ENCODE results near the gene ARPC1A.
A peak's percentile ranks its signal among the peaks of the same experiment; 100 is the strongest.
"Not testable (repeated sequence)": the region's sequence is repeated elsewhere in the genome, so short reads cannot be mapped to it uniquely, and the experiment has no call there.

ARPC1A gene

DNA sequence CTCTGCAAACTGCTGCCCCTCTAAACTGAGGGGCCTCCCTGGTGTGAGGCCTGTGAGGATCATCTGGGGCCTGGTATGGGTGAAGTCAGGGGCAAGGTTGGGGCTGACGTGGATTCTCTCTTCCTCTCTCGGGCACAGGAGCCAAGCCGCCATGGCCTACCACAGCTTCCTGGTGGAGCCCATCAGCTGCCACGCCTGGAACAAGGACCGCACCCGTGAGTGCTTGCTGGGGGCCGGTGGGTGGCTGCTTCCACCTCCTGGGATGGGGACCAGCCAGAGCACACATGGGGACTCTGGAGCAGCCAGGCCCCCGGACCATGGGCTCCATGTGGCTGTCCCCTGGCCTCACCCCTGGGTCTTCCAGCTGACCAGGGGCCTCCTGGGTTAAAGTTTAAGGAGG lies 59.9 kb downstream of the ARPC1A start:
- DNase-seq (ENCODE audit: extremely low read depth, insufficient read length) = no peak
- TF ChIP-seq, protein P1, sequence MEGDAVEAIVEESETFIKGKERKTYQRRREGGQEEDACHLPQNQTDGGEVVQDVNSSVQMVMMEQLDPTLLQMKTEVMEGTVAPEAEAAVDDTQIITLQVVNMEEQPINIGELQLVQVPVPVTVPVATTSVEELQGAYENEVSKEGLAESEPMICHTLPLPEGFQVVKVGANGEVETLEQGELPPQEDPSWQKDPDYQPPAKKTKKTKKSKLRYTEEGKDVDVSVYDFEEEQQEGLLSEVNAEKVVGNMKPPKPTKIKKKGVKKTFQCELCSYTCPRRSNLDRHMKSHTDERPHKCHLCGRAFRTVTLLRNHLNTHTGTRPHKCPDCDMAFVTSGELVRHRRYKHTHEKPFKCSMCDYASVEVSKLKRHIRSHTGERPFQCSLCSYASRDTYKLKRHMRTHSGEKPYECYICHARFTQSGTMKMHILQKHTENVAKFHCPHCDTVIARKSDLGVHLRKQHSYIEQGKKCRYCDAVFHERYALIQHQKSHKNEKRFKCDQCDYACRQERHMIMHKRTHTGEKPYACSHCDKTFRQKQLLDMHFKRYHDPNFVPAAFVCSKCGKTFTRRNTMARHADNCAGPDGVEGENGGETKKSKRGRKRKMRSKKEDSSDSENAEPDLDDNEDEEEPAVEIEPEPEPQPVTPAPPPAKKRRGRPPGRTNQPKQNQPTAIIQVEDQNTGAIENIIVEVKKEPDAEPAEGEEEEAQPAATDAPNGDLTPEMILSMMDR (IDR thresholded peaks at IDR 0.05; ENCODE audit: insufficient read depth, low read length, poor library complexity, severe bottlenecking) = no peak
- Histone ChIP-seq H3K27me3 (replicated peaks; ENCODE audit: control insufficient read depth, insufficient read depth, low read length) (no peaks in the 10 kb centered on the region), H3K36me3 (ENCODE audit: control insufficient read depth, insufficient read depth, low read length) (peaks cover 56% of the 10 kb centered on the region), H3K4me3 (replicated peaks; ENCODE audit: low read depth, low read length) (no peak overlapping the region)

DNA sequence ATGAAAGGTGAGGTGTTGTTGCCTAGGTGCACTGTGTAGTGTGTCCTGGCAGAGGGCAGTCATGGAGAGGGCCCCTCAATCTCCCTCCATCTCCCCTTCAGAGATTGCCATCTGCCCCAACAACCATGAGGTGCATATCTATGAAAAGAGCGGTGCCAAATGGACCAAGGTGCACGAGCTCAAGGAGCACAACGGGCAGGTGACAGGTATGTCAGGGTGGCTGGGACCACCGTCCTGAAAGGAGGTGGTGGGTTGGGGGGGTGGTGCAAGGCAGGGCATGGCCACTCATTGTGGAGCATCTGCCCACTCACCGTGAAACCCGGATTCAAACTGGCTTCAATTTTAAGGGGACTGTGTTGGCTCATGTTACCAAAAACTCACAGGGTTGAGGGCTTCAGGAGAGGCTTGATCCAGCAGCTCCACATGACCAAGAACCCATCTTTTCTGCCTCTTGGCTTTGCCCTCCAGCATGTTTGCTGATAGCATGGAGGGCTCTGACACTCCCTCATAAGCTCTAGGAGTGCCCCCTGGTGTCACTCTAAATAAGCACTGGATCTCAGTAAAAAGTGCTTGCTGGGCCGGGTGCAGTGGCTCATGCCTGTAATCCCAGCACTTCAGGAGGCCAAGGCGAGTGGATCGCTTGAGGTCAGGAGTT lies 61.0 kb downstream of the ARPC1A start:
- no peak for DNase-seq (ENCODE audit: extremely low read depth, insufficient read length)
- TF ChIP-seq, protein P1 (IDR thresholded peaks at IDR 0.05; ENCODE audit: insufficient read depth, low read length, poor library complexity, severe bottlenecking) = peak; percentile 48
- H3K27me3 ChIP-seq (replicated peaks; ENCODE audit: control insufficient read depth, insufficient read depth, low read length) = no peaks in the 10 kb centered on the region
- peaks cover 59% of the 10 kb centered on the region for H3K36me3 ChIP-seq (ENCODE audit: control insufficient read depth, insufficient read depth, low read length)
- no peak overlapping the region for H3K4me3 ChIP-seq (replicated peaks; ENCODE audit: low read depth, low read length)

DNA sequence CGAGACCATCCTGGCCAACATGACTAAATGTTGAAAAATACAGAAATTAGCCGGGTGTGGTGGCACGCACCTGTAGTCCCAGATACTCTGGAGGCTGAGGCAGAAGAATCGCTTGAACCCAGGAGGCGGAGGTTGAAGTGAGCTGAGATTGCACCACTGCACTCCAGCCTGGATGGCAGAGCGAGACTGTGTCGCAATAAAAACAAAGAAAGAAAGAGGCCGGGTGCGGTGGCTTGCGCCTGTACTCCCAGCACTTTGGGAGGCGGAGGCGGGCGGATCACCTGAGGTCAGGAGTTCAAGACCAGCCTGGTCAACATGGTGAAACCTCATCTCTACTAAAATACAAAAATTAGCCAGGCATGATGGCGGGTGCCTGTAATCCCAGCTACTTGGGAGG lies 61.5 kb downstream of the ARPC1A start:
- not testable (repeated sequence) for DNase-seq (ENCODE audit: extremely low read depth, insufficient read length); H3K27me3 ChIP-seq (replicated peaks; ENCODE audit: control insufficient read depth, insufficient read depth, low read length)
- H3K36me3 ChIP-seq (ENCODE audit: control insufficient read depth, insufficient read depth, low read length) = peaks cover 61% of the 10 kb centered on the region

DNA sequence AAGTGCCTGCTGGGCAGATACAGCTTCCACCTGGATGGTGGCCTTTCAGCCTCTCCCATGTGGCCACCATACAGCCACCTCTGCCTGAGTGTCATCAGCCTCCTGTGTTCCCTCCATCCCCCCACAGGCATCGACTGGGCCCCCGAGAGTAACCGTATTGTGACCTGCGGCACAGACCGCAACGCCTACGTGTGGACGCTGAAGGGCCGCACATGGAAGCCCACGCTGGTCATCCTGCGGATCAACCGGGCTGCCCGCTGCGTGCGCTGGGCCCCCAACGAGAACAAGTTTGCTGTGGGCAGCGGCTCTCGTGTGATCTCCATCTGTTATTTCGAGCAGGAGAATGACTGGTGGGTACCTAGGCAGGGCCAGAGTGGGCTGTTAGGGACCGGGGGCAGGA lies 62.2 kb downstream of the ARPC1A start:
- Histone ChIP-seq H3K36me3 (ENCODE audit: control insufficient read depth, insufficient read depth, low read length) (peaks cover 64% of the 10 kb centered on the region), H3K4me3 (replicated peaks; ENCODE audit: low read depth, low read length) (no peak overlapping the region), H3K27me3 (replicated peaks; ENCODE audit: control insufficient read depth, insufficient read depth, low read length) (no peaks in the 10 kb centered on the region)
- TF ChIP-seq, protein P1 (IDR thresholded peaks at IDR 0.05; ENCODE audit: insufficient read depth, low read length, poor library complexity, severe bottlenecking) = no peak
- DNase-seq (ENCODE audit: extremely low read depth, insufficient read length) = no peak

More for the DNA sequence above, 61.5 kb downstream of the ARPC1A start:
- H3K4me3 ChIP-seq (replicated peaks; ENCODE audit: low read depth, low read length) = not testable (repeated sequence)

DNA sequence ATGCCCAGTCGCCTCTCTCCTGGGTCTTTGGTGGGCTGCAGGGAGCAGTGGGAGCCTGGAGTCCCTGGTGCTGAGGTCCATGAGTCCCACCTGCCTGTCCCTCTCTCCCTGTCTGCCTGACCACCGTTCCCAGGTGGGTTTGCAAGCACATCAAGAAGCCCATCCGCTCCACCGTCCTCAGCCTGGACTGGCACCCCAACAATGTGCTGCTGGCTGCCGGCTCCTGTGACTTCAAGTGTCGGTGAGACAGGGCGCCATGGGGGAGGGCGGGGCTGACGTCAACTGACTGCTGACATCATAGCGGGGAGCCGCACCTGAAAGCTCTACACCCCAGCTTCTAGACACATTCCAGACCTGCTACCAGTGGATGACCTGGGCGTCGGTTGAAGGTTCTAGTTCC lies 64.1 kb downstream of the ARPC1A start:
- TF ChIP-seq, protein P1 (IDR thresholded peaks at IDR 0.05; ENCODE audit: insufficient read depth, low read length, poor library complexity, severe bottlenecking) = no peak
- H3K36me3 ChIP-seq (ENCODE audit: control insufficient read depth, insufficient read depth, low read length) = peaks cover 67% of the 10 kb centered on the region
- H3K27me3 ChIP-seq (replicated peaks; ENCODE audit: control insufficient read depth, insufficient read depth, low read length) = no peaks in the 10 kb centered on the region
- H3K4me3 ChIP-seq (replicated peaks; ENCODE audit: low read depth, low read length) = no peak overlapping the region
- no peak for DNase-seq (ENCODE audit: extremely low read depth, insufficient read length)

DNA sequence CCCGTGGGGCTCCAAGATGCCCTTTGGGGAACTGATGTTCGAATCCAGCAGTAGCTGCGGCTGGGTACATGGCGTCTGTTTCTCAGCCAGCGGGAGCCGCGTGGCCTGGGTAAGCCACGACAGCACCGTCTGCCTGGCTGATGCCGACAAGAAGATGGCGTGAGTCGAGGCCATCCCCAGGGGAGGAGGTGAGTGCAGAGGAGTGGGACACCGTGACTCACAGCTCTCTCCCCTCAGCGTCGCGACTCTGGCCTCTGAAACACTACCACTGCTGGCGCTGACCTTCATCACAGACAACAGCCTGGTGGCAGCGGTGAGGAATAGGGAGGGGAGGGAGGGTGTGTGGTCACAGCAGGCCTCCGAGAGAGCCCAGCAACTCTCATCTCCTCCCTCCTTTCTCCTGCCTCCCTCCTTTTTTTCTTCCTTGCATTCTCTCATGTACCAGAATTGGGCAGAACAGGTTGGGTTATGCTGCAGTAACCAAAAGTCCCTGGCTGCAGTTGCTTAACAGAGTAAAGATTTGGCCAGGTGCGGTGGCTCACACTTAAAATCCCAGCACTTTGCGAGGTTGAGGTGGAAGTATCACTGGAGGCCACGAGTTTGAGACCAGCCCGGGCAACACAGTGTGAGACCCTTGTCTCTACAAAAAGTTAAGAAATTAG lies 65.4 kb downstream of the ARPC1A start:
- H3K27me3 ChIP-seq (replicated peaks; ENCODE audit: control insufficient read depth, insufficient read depth, low read length) = no peaks in the 10 kb centered on the region
- H3K4me3 ChIP-seq (replicated peaks; ENCODE audit: low read depth, low read length) = no peak overlapping the region
- TF ChIP-seq, protein P1 (IDR thresholded peaks at IDR 0.05; ENCODE audit: insufficient read depth, low read length, poor library complexity, severe bottlenecking) = no peak
- DNase-seq (ENCODE audit: extremely low read depth, insufficient read length) = no peak
- H3K36me3 ChIP-seq (ENCODE audit: control insufficient read depth, insufficient read depth, low read length) = peaks cover 72% of the 10 kb centered on the region
